Activated CD4-positive, alpha-beta T cell treated with anti-CD3 and anti-CD28 coated beads, Interleukin-2, amount 50 U/mL, for 16 hours (primary cell): Measurements from ENCODE around the gene TXNRD2.

Experiments used
- DNase-seq: peaks from one replicate; pipeline ENCODE4 v3.0.0-alpha.2; 2020

The TXNRD2 gene

DNA sequence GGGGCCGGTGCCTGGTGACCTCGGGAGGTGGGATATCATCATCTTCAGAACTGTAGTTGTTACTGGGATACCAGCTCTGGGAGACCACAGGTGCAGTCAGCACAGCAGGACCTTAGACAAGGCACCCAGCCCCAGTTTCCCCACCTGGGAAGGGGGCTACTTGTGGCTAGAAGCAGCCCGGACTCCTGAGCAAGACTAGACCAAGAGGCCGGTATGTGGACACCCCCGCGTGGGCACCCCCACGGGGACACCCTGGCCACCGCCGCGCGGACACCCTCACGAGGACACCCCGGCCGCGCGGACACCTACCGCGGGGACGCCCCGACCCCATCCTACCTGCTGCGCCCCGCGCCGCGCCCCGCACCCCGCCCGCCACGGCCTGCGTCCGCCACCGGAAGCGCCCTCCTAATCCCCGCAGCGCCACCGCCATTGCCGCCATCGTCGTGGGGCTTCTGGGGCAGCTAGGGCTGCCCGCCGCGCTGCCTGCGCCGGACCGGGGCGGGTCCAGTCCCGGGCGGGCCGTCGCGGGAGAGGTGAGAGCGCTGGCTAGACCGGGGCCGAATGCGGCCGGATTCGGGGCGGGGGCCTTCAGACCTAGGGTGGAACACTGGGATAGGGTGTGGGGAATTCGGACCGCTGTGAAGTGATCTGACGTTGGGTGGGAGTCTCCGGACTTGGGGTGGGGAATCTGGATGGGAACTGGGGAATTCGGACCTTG lies at the start of gene TXNRD2, which contains the start of gene COMT:
TSS of gene TXNRD2 (minus strand) at position 454 of the 718 bp plus-strand sequence. CDS start at position 439, 15 bp downstream.
TSS of gene COMT (plus strand) at position 408 of the 718 bp plus-strand sequence. CDS start 20,755 bp downstream, outside the sequence.
- DNase-seq = peak; percentile 76

GRCh38 chr22:19991395-19991644 lies 49.7 kb upstream of the TXNRD2 start:
- DNase-seq = no peak

DNA sequence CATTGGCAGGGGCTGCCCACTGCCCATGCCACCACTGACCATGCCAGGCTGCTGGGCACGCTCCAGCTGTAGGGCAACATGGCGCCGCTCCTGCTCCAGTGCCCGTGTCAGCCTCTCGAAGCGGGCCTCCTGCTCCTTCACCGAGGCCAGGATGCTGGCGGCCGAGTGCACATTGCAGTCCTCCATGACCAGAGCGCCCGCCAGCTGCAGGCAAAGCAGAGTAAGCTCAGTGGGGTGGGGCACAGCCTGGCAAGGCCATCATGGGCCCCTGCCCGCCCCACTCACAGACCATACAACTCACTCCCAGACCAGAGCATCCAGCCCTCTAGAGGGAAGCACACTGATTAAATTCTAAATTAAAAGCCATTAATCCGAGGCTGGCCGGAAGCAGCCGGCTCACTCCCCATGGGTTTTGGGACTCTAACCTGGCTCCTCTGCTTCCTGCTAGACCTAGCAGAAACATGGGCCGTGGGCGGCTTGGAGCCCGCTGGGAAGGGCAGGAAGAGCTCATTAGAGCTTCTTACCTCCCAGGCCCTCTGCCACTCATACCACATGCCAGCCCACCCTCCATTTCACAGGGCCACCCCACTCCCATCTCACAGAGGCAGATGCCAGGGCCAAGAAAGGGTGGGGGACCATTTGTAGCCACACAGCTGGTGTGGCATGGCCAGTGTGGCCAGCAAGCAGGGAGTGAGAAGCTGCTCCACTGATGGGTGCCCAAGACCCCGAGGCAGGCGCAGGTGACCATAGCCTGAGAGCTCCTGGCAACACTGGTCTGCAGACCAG lies 49.2 kb upstream of the TXNRD2 start:
- no peak for DNase-seq

- DNase-seq = no peak
Observed at GRCh38 chr22:19990188-19990587, 48.6 kb upstream of the TXNRD2 start.

- DNase-seq = no peak
Observed at GRCh38 chr22:19989725-19990067, 48.1 kb upstream of the TXNRD2 start.

DNA sequence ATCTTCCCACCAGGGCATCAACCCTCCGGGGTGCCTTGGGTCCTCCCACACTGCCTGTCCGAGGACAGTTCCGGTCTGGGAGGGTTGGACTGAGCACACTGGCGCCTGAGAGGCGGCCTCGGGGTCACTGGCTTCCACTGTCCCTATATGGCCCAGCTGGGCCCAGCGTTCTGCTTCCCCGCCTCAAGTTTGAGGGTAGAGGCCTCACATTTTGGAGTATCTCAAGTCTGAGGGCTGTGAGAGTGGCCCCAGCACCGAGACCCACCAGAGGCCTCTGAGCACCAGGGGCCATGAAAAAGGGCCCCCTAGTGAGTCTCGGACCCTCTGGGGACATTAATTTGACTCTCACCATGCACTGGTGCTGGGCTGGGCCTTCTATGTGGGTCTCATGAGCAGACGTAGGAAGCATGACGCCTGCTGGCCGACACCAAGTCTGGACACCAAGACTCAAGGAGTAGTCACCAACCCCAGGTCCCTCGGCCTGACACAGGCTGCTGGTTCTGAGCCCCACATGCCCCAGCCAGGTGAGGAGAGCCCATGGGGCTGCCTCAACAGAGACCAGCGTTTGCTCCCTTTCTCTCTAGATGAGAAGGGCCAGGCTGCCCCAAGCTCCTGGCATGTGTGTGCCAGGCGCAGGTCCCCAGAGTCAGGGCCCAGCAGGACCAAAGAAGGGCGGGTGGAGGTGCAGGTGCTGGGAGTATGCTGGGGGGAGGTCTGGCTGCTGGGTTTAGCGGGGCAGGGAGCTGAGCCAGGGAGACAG lies 47.5 kb upstream of the TXNRD2 start:
- no peak for DNase-seq

GRCh38 chr22:19988331-19988808 lies 46.8 kb upstream of the TXNRD2 start:
- DNase-seq = no peak

- DNase-seq = no peak
Observed at GRCh38 chr22:19987394-19988306, 46.0 kb upstream of the TXNRD2 start.

DNA sequence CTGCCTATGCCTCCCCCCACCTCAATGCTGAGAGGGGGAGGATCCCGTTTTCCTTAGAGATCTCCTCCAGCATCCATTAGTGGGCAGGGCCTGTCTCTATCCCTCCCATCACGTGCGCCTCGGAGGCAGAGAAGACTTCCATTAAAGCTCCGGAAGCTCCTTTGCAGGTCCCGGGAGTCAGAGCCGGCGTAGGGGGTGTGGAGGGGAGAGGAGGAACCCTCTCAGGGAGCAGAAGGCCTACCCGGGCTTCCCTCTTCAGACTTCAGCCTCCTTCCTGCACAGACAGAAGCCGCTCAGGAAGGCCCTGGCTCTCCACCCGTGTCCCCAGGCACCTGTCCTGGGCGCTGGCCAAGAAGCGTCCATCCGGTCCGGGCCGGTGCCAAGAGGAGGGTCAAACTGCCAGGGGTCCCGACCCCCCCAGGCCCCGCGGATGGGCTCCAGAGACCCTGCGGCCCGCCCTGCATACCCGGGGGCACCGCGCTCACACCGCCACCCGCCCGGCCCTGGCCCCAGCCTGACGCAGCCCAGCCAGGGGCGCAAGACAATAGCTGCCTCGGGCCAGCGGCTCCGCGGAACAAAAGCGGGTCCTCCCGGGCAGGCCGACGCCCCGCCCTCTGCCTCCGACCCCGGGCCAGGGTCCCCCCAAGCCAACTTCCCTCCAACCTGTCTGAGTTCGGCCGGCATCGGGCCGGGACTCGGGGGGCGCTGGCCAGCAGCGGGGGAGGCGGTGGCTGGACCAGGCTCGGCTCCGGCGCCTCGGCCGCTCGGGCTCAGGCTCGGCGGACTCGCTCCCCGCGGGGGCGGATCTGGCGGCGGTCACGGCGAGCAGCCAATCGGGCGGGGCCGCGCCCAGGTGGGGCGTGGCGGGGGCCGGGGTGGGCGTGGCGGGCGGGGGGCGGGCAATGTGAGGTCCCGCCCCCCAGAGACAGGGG lies 45.1 kb upstream of the TXNRD2 start:
- peak; percentile 54 for DNase-seq

GRCh38 chr22:19986011-19986409 lies 44.4 kb upstream of the TXNRD2 start:
- no peak for DNase-seq

- no peak for DNase-seq
Observed at GRCh38 chr22:19984851-19985811, 43.5 kb upstream of the TXNRD2 start.

GRCh38 chr22:19984201-19984753 lies 42.7 kb upstream of the TXNRD2 start:
- DNase-seq = no peak

- no peak for DNase-seq
Observed at GRCh38 chr22:19983741-19984140, 42.1 kb upstream of the TXNRD2 start.

GRCh38 chr22:19982991-19983578 lies 41.5 kb upstream of the TXNRD2 start:
- no peak for DNase-seq

- DNase-seq = no peak
Observed at GRCh38 chr22:19981961-19982920, 40.6 kb upstream of the TXNRD2 start.

GRCh38 chr22:19981171-19981960 lies 39.7 kb upstream of the TXNRD2 start:
- DNase-seq = no peak

DNA sequence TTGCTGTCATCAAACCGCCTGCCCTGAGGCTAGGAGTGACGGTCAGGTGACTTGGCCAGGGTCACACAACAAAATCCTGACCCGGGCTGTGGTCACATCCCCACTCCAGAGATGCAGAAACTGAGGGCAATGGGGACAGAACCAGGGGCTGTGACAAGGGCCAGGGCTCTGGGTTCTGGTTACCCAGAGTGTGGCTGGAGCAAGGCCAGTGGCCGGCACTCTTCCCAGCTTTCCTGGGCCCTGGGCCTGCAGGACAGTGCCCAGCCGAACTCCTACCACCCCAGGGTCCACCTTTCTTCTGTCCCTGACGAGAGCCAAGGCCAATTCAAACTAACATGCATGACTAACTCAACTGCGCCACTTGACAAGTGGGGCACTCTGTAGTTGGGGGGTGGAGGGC lies 39.1 kb upstream of the TXNRD2 start:
- no peak for DNase-seq
